HG03108 (cell line): ENCODE results near the gene FAIM.
"Not testable (repeated sequence)": the region's sequence is repeated elsewhere in the genome, so short reads cannot be mapped to it uniquely, and the experiment has no call there.

Experiments used
- ATAC-seq: cut with Tn5 transposase; IDR thresholded peaks from one replicate; pipeline ENCODE4 v1.9.1; 2021; ENCODE audit warnings: moderate library complexity; ENCODE audit not compliant: unreplicated experiment

Gene FAIM

DNA sequence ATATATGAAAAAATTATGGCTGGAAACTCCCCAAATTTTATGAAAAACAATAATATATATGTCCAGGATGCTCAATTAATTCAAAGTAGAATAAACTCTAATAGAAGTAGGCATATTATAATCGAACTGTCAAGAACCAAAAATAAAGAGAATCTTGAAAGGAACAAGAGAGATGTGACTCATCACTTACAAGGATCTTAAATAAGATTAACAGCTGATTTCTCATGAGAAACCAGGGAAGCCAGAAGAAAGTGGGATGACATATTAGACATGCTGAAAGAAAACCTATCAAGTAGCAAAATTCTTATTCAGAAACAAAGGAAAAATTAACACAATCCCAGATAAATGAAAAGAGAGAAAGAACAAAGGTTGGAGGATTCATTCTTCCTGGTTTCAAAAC, 66.8 kb downstream of the FAIM start:
- ATAC-seq: no peak

DNA sequence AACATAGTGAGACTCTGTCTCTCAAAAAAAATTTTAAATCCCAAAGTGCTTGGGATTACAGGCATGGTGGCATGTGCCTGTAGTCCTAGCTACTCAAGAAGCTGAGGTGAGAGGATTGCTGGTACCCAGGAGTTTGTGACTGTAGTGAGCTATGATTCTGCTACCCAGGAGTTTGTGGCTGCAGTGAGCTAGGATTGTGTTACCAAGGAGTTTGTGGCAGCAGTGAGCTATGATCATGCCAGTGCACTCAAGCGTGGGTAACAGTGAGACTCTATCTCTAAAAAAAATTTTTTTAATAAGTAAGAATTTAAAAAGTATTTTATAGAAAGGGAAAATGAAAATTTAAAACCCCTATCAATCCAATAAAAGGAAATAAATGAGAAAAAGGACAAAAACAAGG, 69.5 kb downstream of the FAIM start:
- no peak for ATAC-seq

DNA sequence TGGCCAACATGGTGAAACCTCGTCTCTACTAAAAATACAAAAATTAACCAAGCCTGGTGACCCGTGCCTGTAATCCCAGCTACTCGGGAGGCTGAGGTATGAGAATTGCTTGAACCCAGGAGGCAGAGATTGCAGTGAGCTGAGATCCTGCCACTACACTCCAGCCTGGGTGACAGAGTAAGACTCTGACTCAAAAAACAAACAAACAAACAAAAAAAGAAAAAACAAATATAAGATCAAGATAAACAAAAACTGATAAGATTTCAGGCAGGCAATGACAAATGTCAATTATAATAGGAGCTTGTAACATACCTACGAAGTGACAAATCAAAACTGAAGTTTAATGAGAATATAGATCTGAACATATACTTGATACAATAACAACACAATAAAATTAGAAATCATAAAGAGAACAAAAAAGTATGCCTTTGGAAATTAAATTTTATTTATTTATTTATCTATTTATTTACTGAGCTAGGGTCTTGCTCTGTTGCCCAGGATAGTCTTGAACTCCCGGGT, 70.4 kb downstream of the FAIM start:
- no peak for ATAC-seq

- ATAC-seq: not testable (repeated sequence)
These were observed 72.4 kb downstream of the FAIM start for GRCh38 chr3:138680974-138681373.

DNA sequence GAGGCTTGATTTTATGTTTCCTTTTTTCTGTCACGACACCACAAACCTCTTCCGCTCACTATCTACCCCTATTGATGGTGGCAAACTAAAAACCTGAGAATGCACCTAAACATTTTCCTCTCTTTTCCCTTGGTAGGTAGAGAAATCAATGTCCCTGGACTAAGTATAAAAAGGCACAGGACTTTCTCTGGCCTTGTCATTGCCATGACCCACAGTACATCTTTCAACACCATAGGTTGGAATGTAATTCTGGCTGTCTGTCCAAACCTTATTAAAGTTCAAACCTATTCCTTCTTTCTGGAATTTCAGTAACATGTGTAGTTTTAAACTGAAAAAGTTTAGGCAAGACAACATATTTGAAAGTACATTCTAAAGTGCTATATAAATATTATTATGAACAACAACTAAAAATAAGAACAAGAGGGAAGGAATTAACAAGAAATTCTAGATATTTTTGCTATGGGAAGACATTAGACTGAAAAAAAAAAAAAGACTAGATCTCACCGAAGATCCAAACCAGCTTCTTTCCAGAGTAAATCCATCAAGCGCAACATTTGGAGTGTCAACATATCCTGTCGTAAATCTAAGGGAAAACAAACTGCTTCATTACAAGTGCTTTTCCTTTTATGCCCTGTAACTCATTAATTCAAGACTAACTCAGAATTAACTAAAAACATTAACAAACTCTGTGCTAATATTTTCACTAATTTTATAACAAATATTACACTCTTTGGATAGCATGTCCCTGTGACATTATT, 73.1 kb downstream of the FAIM start:
- ATAC-seq: no peak

DNA sequence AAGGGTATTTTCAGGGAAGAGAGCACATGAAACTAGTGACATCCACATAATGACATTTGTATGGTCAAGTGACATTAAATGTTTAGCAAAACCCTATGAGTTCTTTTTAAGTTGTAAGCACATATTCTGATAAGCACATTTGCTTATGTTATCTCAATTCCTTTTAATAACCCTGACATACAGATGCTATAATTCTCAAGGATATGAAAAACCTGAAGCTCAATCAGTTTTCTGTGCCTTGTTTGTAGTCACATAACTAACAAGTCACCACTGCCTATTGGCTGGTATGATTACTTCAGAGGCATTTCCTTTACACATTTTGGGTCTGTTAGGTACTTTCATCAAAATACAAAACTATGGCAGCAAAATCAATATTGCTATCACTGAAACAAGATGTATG, 74.1 kb downstream of the FAIM start:
- ATAC-seq: no peak
